ENCODE data around the gene VAPB.

Gene VAPB

GRCh38 chr20:58377017-58377416, 12.0 kb upstream of the VAPB start:
- TF ChIP-seq ZNF391 (tag by site-specific recombination; IDR thresholded peaks at IDR 0.05; ENCODE audit: borderline replicate concordance, low read depth): no peak
- no peak for TF ChIP-seq ZNF121 (tag by site-specific recombination; IDR thresholded peaks at IDR 0.05)
- TF ChIP-seq ZNF645 (tag by site-specific recombination; IDR thresholded peaks at IDR 0.05): no peak
- TF ChIP-seq PRDM10 (tag by site-specific recombination; IDR thresholded peaks at IDR 0.05): no peak
- no peak for TF ChIP-seq ZSCAN5A (tag by site-specific recombination; IDR thresholded peaks at IDR 0.05)
- TF ChIP-seq ZEB2 (tag by site-specific recombination; IDR thresholded peaks at IDR 0.05): no peak
- TF ChIP-seq ZSCAN23 (tag by site-specific recombination; IDR thresholded peaks at IDR 0.05): no peak
- TF ChIP-seq MZF1 (tag by site-specific recombination; IDR thresholded peaks at IDR 0.05; ENCODE audit: borderline replicate concordance): no peak
- TF ChIP-seq IKZF3 (tag by site-specific recombination; IDR thresholded peaks at IDR 0.05): no peak
- no peak for TF ChIP-seq ZNF677 (tag by site-specific recombination; IDR thresholded peaks at IDR 0.05)
- no peak for TF ChIP-seq BCL11B (tag by site-specific recombination; IDR thresholded peaks at IDR 0.05; ENCODE audit: low read depth)
- TF ChIP-seq GFI1B (tag by site-specific recombination; IDR thresholded peaks at IDR 0.05): no peak
- no peak for TF ChIP-seq SALL2 (tag by site-specific recombination; IDR thresholded peaks at IDR 0.05; ENCODE audit: borderline replicate concordance)
- no peak for TF ChIP-seq ZNF184 (tag by site-specific recombination; IDR thresholded peaks at IDR 0.05)
- TF ChIP-seq ZBTB21 (tag by site-specific recombination; IDR thresholded peaks at IDR 0.05): no peak
- no peak overlapping the region for H3K4me3 ChIP-seq (ENCODE audit: low read depth, low read length)
- H3K9me3 ChIP-seq (ENCODE audit: control insufficient read depth, insufficient read depth, low read depth, low read length): no peaks in the 10 kb centered on the region
- H3K4me1 ChIP-seq (ENCODE audit: control insufficient read depth, insufficient read depth, low read length): no peaks in the 10 kb centered on the region
- POLR2A ChIA-PET: interaction anchor here (2.4 kb wide), 1 partner anchor 12 kb away, joined by 9 read pairs; the partner anchor contains the start of gene VAPB
- H3K27ac ChIP-seq (ENCODE audit: extremely low read depth, low read depth, low read length): no peak overlapping the region
- CTCF ChIA-PET: no interaction called here
- no peaks in the 10 kb centered on the region for H3K36me3 ChIP-seq (ENCODE audit: control insufficient read depth in 2 of 2, insufficient read depth in 1 of 2, low read length in 2 of 2)

GRCh38 chr20:58377766-58378401, 11.1 kb upstream of the VAPB start:
- ChIA-PET CTCF (interaction anchor here (0.7 kb wide), 1 partner anchor 1078 kb away, joined by 3 read pairs; no protein-coding TSS in a partner anchor), POLR2A (interaction anchor here (2.4 kb wide), 1 partner anchor 11 kb away, joined by 9 read pairs; the partner anchor contains the start of gene VAPB)
- no peak overlapping the region for H3K27ac ChIP-seq (ENCODE audit: extremely low read depth, low read depth, low read length)
- no peak overlapping the region for H3K4me3 ChIP-seq (ENCODE audit: low read depth, low read length)
- TF ChIP-seq ZNF521 (tag by site-specific recombination; IDR thresholded peaks at IDR 0.05) (no peak), ZSCAN23 (tag by site-specific recombination; IDR thresholded peaks at IDR 0.05) (no peak), ZNF280D (tag by site-specific recombination; IDR thresholded peaks at IDR 0.05) (no peak), ZBTB44 (tag by site-specific recombination; IDR thresholded peaks at IDR 0.05) (no peak), ZBTB20 (tag by site-specific recombination; IDR thresholded peaks at IDR 0.05) (no peak), ZNF621 (tag by site-specific recombination; IDR thresholded peaks at IDR 0.05) (no peak), ELK4 (IDR thresholded peaks at IDR 0.05; ENCODE audit: borderline replicate concordance, low read depth, low read length) (no peak)
- H3K9me3 ChIP-seq (ENCODE audit: control insufficient read depth, insufficient read depth, low read depth, low read length): no peaks in the 10 kb centered on the region
- no peaks in the 10 kb centered on the region for H3K36me3 ChIP-seq (ENCODE audit: control insufficient read depth in 2 of 2, insufficient read depth in 1 of 2, low read length in 2 of 2)
- no peaks in the 10 kb centered on the region for H3K4me1 ChIP-seq (ENCODE audit: control insufficient read depth, insufficient read depth, low read length)

All from HEK293 (cell line).